ENCODE results near the gene TXNL4B. TPM values are rescaled to one million over a fixed set of nuclear protein-coding genes. Genes with fewer than 3 reads are reported as not detected.

Gene TXNL4B
- polyA plus RNA-seq, result 10 to 100 TPM in 2 of 3 donors, 1 to 10 TPM in 1; 9.6 to 18.3 (median 12.1) TPM

DNA sequence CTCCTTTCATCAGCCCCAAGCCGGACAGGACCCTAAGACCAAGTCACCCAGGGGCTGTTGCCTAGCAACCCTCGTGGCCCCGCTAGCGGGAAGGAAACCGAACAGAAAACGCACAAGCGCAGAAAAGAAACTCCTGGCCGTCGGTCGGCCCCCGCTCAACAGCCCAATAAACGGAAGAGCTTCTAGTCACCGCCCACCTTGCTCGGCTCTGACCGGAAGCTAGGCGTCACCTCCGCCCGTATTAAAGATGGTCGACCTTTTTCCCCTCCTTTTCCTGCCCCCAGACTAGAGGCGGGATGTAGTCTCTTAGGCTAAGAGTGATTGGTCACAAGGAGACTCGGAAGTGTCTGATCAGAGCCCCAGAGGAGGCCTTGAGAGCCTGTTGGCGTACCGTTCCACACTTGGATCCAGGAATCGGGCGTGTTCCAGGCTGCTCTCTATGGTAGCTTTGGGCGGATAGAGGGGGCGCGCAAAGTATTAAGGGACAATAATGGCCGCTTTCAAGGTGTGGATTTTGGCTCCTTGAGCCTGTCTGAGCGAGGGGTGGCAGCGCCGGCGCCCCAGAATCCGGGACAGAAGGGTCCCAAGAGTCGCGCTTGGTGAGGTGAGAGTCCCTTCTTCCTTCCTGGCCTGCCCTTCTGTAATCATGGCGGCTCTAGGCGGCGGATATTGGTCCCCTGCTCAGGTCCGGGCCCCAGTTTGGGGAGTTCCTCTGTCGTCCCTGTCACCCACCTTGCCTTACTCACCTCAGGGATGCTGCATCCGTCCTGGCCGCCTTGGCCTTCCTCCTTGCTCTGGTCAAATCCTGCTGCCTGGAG lies at the start of gene TXNL4B, which contains the start of gene DHX38:
Gene TXNL4B, minus strand, starts transcription at position 173 of the 818 bp plus-strand sequence. CDS start 2,871 bp downstream, outside the sequence.
Gene DHX38, plus strand, starts transcription at position 400 of the 818 bp plus-strand sequence. CDS start 2,311 bp downstream, outside the sequence.
- Mint-ChIP-seq H3K4me1 (peaks cover 55 to 73% of the 10 kb centered on the region in 2 donors), H3K9me3 (no peaks in the 10 kb centered on the region), H3K36me3 (peaks cover 3 to 28% (median 14%) of the 10 kb centered on the region in 3 donors)

DNA sequence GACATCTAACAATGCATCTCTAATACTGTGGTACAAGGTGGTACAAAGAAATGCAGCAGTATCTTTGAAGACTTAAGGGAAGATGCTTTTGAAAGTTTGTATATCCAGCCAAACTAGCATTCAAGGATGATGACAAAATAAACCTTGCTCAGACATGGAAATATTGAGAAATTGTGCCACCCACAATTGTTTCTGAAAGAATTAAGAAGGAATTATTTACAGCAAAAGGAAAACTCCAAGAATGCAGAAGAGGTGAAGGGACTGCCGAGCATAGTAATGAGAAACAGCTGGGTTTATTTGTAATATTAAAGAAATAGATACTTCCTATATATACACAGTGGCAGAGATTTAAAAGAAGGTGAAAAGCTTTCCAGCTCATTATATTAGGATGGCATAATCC lies 49.1 kb upstream of the TXNL4B start:
- Mint-ChIP-seq H3K9me3 (no peaks in the 10 kb centered on the region), H3K36me3 (no peaks in the 10 kb centered on the region)

More for the DNA sequence above, at the start of gene TXNL4B, which contains the start of gene DHX38:
- Mint-ChIP-seq H3K4me3 (peak within 1 kb of the TSS; percentile 94 to 100 (median 99)), H3K27me3 (ENCODE audit: low read depth in 3 of 3) (peaks cover 0 to 4% (median 2%) of the 10 kb centered on the region in 3 donors), H3K27ac (peak within 1 kb of the TSS; percentile 97 to 100 (median 98))
- DNase-seq, result peak; percentile 94 to 95 (median 94)

DNA sequence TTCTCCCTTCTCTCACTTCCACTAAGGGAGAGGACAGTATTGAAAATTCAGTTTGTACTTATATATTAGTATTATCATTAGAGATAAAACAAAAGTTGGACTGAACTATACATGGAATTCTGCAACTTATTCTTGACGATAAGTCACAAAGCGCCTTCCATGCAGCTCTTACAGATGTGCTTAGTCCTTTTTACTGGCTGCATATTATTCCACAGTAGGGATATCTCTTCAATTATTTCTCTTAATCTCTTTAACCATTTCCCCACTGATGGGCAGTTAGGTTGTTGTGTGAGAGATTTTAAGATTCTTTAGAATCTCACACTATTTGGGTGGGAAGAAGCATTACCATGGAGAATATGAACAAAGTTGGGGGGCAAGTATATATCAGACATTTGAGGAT lies 46.5 kb upstream of the TXNL4B start:
- H3K4me1 Mint-ChIP-seq, result no peaks in the 10 kb centered on the region
- no peak overlapping the region for H3K4me3 Mint-ChIP-seq
- no peaks in the 10 kb centered on the region for H3K9me3 Mint-ChIP-seq
- no peak overlapping the region for H3K27ac Mint-ChIP-seq
- H3K27me3 Mint-ChIP-seq (ENCODE audit: low read depth in 3 of 3), result peaks cover 0 to 5% (median 2%) of the 10 kb centered on the region in 3 donors
- H3K36me3 Mint-ChIP-seq, result no peaks in the 10 kb centered on the region
- no peak for DNase-seq

More for the DNA sequence above, 49.1 kb upstream of the TXNL4B start:
- DNase-seq, result no peak
- Mint-ChIP-seq H3K27me3 (ENCODE audit: low read depth in 3 of 3) (peaks cover 0 to 8% (median 5%) of the 10 kb centered on the region in 3 donors), H3K4me3 (no peak overlapping the region), H3K27ac (no peak overlapping the region), H3K4me1 (no peaks in the 10 kb centered on the region)

DNA sequence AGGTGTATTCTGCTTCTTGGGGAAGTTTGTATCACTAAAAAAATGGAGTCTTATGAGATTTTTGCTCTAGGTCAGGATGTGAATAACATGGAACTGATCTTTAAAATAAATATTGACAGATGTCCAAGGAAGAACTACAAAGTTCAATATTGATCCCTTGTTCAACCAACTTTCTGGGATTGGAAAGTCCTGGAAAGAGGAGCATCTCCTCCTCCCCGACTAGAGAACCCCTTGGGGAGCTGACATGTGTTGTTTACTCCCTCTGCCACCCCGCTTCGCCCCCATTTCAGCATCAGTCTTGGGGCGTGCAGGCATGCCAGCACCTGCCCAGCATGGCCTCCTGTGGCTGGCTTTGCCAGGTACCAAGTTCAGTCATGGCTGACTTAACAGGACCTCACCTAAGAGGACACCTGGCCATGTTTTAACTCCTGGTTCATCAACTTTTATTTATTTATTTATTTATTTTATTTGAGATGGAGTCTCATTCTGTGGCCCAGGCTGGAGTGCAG lies 44.7 kb upstream of the TXNL4B start:
- Mint-ChIP-seq H3K4me1 (no peaks in the 10 kb centered on the region), H3K27ac (no peak overlapping the region), H3K9me3 (no peaks in the 10 kb centered on the region)

DNA sequence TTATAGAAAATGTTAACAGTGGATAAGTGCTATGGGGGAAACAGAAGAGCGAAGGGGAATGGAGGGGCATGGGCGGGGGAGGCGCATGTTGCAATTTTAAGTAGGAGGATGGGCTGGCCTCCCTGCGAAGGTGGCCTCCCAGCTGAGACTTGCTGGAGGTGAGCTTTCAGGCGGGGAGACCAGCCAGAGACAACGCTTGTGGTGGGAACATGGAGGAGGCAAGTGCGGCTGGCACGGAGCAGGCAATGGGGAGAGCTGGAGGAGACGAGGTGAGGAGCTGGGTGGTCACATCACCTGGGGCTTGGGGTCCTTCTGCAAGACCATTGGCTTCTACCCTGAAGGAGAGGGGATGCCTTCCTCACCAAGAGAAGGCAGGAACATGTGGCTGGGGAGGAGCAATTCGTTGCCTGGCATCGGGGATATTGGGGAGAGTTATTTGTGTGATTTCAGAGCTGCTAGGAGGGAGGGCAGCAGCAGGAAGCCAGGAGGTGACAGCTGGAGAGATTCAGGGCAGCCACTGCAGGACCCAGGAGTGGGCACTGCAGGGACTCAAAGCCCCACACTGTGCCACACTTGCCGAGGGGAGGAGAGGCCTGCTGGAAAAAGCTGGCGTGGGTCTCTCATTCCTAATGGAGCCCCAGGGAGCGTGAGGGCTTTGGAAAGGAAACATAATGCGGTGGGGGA lies 44.1 kb upstream of the TXNL4B start:
- no peaks in the 10 kb centered on the region for H3K36me3 Mint-ChIP-seq
- H3K4me3 Mint-ChIP-seq, result no peak overlapping the region
- H3K27me3 Mint-ChIP-seq (ENCODE audit: low read depth in 3 of 3), result peaks cover 0 to 1% (median 0%) of the 10 kb centered on the region in 3 donors
- H3K27ac Mint-ChIP-seq, result no peak overlapping the region
- no peaks in the 10 kb centered on the region for H3K4me1 Mint-ChIP-seq
- H3K9me3 Mint-ChIP-seq, result no peaks in the 10 kb centered on the region
- DNase-seq, result no peak

More for the DNA sequence above, 44.7 kb upstream of the TXNL4B start:
- DNase-seq, result no peak
- peaks cover 0 to 2% (median 2%) of the 10 kb centered on the region in 3 donors for H3K27me3 Mint-ChIP-seq (ENCODE audit: low read depth in 3 of 3)
- H3K36me3 Mint-ChIP-seq, result no peaks in the 10 kb centered on the region
- no peak overlapping the region for H3K4me3 Mint-ChIP-seq

DNA sequence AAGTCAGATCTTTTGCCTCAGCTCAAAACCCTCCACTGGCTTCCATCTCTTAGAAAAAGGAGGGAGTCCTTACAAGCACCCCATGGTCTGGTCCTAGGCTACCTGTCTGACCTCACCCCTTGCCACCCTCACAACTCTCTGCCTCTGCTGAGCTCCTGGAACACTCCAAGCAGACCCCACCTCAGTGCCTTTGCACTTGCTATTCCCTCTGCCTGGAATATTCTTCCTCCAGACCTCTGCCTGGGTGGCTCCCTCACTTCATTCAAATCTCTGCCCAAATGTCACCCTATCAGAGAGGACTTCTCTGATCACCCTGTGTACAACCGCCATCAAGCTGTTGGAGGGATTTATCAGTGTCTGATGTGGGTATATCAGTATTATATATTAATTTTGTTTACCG lies 41.1 kb upstream of the TXNL4B start:
- no peak for DNase-seq
- no peaks in the 10 kb centered on the region for H3K27me3 Mint-ChIP-seq (ENCODE audit: low read depth in 3 of 3)
- H3K4me1 Mint-ChIP-seq, result no peaks in the 10 kb centered on the region
- H3K4me3 Mint-ChIP-seq, result no peak overlapping the region
- H3K36me3 Mint-ChIP-seq, result no peaks in the 10 kb centered on the region
- no peaks in the 10 kb centered on the region for H3K9me3 Mint-ChIP-seq
- no peak overlapping the region for H3K27ac Mint-ChIP-seq

DNA sequence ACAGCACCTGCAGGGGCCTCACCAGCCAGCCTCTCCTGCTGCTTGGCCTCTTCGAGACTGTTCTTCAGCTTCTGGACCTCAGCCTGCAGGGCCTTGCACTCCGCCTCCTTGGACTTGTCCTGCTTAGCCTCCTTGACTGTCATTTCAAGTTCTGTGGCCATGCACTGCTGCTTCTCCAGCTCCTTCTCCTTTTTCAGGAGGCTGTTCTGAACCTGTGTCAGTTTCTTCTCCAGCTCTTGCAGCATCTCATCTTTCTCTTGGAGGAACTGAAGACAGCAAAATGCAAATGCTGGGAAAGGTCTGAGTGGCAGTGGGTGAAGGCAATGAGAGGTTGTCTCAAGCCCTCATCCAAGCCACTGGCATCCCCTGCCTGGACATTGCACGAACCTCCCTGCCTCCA lies 39.3 kb upstream of the TXNL4B start:
- Mint-ChIP-seq H3K27ac (no peak overlapping the region), H3K36me3 (no peaks in the 10 kb centered on the region), H3K4me3 (no peak overlapping the region), H3K4me1 (no peaks in the 10 kb centered on the region), H3K9me3 (no peaks in the 10 kb centered on the region), H3K27me3 (ENCODE audit: low read depth in 3 of 3) (no peaks in the 10 kb centered on the region)
- no peak for DNase-seq

DNA sequence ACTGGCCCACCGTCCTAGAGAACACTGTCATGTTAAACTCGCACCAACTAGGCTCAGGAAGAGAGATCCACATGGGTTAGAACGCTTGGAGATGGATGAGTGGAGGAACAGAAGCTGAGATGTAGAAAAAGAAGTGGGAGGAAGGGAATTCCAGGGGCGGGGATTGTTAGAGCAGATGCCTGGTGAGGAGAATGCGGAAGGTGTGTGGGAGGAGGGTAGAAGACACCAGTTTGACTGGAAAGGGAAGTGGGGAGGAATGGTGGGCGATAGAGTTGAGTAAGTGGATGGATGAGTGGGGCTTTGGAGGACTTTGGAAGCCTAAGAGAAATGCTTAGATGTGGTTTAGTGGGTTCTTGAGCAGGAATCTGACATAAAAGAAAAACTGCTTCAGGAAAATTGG lies 37.6 kb upstream of the TXNL4B start:
- DNase-seq, result no peak
- no peak overlapping the region for H3K4me3 Mint-ChIP-seq
- no peak overlapping the region for H3K27ac Mint-ChIP-seq
- no peaks in the 10 kb centered on the region for H3K36me3 Mint-ChIP-seq
- H3K9me3 Mint-ChIP-seq, result no peaks in the 10 kb centered on the region
- no peaks in the 10 kb centered on the region for H3K4me1 Mint-ChIP-seq
- no peaks in the 10 kb centered on the region for H3K27me3 Mint-ChIP-seq (ENCODE audit: low read depth in 3 of 3)

DNA sequence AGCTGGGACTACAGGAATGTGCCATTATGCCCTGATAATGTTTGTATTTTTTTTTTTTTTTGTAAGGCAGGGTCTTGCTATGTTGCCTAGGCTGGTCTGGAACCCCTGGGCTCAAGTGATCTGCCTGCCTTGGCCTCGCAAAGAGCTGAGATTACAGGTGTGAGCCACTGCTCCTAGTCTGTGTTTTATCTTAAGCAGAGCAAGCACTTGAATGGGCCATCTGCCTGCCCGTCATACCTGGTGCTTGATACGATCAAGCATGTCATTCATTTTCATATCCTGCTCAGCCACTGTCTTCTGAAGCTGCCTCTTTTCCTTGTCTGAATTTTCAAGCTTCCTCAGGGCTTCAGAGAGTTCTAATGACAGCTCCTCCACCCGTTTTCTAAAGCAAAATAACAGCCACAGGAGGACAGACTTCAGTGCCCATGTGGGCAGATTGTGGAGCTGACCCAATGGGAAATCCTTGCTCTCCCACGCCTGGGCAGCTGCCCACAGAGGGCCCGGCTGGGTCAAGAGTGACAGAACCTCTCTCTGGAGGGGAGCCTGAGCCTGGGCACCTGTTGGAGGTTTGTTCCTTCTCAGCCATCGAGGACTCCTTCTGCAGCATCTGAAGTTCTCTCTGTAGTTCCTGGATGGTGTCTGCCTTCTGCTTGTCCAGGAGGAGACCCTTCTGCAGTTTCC lies 36.7 kb upstream of the TXNL4B start:
- H3K36me3 Mint-ChIP-seq, result no peaks in the 10 kb centered on the region

DNA sequence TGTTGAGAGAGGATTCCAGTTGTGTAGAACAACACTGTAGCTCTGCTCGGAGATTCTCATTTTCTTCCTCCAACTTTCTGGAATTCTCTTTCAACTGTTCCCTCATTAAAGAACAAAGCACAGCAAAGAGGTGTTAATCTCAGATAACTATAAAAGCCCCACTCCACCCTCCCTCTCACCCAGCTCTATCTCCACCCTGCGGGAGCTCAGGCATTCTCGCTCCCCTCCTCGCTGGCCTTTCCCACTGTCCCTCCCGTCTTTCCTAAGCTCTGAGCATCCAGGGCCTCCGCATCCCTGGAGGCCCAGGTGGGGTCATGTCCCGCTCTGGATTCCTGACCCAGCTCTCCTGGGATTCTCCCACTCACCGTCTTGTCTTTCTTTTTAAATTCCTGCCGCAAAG lies 35.3 kb upstream of the TXNL4B start:
- H3K27me3 Mint-ChIP-seq (ENCODE audit: low read depth in 3 of 3), result no peaks in the 10 kb centered on the region
- no peak for DNase-seq
- no peaks in the 10 kb centered on the region for H3K4me1 Mint-ChIP-seq
- no peaks in the 10 kb centered on the region for H3K36me3 Mint-ChIP-seq
- no peak overlapping the region for H3K27ac Mint-ChIP-seq
- no peaks in the 10 kb centered on the region for H3K9me3 Mint-ChIP-seq
- H3K4me3 Mint-ChIP-seq, result no peak overlapping the region

More for the DNA sequence above, 36.7 kb upstream of the TXNL4B start:
- DNase-seq, result no peak
- no peaks in the 10 kb centered on the region for H3K27me3 Mint-ChIP-seq (ENCODE audit: low read depth in 3 of 3)
- H3K4me1 Mint-ChIP-seq, result no peaks in the 10 kb centered on the region
- no peak overlapping the region for H3K27ac Mint-ChIP-seq
- no peaks in the 10 kb centered on the region for H3K9me3 Mint-ChIP-seq
- H3K4me3 Mint-ChIP-seq, result no peak overlapping the region

DNA sequence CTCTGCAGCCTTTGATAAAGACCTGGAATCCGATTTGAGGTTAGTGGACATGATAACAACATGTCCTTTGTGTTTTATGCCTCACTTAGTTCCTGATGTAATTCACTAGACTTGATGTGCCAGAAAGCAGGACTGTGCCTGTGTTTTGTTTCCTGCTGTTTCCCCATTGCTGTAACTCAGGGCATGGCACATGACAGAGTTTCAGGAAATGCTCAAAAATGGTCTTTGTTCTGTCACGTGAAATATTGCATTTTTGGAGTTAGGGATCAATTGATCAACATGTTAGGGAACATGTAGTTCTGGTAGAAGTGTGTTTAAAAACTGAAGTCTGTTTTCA lies 33.0 kb upstream of the TXNL4B start:
- H3K4me3 Mint-ChIP-seq, result no peak overlapping the region
- H3K27me3 Mint-ChIP-seq (ENCODE audit: low read depth in 3 of 3), result peaks cover 0 to 2% (median 2%) of the 10 kb centered on the region in 3 donors
- no peak overlapping the region for H3K27ac Mint-ChIP-seq
- DNase-seq, result no peak
- no peaks in the 10 kb centered on the region for H3K36me3 Mint-ChIP-seq
- H3K9me3 Mint-ChIP-seq, result no peaks in the 10 kb centered on the region
- no peaks in the 10 kb centered on the region for H3K4me1 Mint-ChIP-seq

DNA sequence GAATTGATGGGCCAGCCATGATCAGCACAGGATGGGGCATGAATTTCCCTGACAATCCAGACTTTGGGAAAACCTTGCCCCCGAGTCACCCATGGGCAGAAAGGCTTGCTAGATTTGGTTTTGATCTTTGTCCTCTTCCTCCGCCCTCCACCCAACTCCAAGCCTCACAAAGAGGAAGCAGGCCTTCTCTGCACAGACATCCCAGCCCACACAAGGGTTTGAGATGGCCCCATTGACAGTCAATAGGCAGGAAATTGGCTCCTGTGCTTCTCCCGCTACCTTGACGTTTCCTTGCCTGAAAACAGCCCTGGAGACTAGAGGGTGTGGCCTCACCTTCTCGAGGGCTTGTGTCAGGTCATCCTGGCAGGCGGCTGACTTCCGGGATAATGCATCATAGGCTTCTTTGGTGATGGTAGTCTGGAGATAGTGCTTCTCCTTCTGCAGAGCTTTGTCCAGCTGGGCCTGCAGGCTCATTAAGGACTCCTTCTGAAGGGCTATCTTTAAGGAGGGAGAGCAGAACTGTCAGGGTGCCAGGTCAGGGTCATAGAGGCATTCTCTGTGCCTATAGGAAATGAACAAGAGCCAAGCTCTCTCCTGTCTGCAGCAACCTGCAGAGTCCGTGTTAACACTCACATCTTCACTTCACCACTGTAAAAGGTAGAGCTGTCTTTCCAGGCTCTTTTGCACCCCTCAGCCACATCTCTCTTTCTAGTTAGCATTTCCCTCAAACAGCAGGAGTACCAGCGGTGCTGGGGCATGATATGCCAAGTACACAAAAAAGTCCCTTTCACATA lies 32.4 kb upstream of the TXNL4B start:
- no peak for DNase-seq
- H3K4me1 Mint-ChIP-seq, result no peaks in the 10 kb centered on the region
- H3K9me3 Mint-ChIP-seq, result no peaks in the 10 kb centered on the region
- no peak overlapping the region for H3K4me3 Mint-ChIP-seq
- H3K27ac Mint-ChIP-seq, result peak overlapping the region in 1 of 6 donors; percentile 15
- H3K36me3 Mint-ChIP-seq, result no peaks in the 10 kb centered on the region
- H3K27me3 Mint-ChIP-seq (ENCODE audit: low read depth in 3 of 3), result peaks cover 0 to 2% (median 2%) of the 10 kb centered on the region in 3 donors

Measured in immature natural killer cell (primary cell).